ENCODE measurements around the gene CAPZB. TPM values are rescaled to one million over a fixed set of nuclear protein-coding genes. Genes with fewer than 3 reads are reported as not detected.

The CAPZB gene
- total RNA-seq, 1 experiment from 2014 or later: 198 TPM

DNA sequence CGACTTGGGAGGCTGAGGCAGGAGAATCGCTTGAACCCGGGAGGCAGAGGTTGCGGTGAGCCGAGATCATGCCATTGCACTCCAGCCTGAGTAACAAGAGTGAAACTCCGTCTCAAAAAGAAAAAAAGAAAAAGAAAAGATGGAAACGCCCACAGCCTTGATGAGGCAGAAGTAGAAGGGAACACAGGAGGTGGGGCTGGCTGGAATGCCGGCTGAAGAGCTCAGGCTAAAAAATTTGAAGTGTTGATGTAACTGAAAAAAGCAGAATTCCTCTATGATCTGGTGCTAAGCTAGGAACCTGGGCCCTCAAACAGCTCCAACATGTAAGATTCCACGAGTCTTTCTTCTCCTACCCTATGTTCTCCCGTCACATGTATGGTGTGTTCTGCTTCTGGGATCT is 119.6 kb downstream of the CAPZB start:
- DNase-seq: no peak
- CTCF ChIA-PET: interaction anchor here (0.6 kb wide), 1 partner anchor 15 kb away, joined by 3 read pairs; no protein-coding TSS in a partner anchor
- no peaks in the 10 kb centered on the region for H3K9me3 Mint-ChIP-seq (ENCODE audit: low read depth, unreplicated experiment)
- no peak overlapping the region for H3K27ac Mint-ChIP-seq (ENCODE audit: unreplicated experiment)
- TF ChIP-seq, protein P1, sequence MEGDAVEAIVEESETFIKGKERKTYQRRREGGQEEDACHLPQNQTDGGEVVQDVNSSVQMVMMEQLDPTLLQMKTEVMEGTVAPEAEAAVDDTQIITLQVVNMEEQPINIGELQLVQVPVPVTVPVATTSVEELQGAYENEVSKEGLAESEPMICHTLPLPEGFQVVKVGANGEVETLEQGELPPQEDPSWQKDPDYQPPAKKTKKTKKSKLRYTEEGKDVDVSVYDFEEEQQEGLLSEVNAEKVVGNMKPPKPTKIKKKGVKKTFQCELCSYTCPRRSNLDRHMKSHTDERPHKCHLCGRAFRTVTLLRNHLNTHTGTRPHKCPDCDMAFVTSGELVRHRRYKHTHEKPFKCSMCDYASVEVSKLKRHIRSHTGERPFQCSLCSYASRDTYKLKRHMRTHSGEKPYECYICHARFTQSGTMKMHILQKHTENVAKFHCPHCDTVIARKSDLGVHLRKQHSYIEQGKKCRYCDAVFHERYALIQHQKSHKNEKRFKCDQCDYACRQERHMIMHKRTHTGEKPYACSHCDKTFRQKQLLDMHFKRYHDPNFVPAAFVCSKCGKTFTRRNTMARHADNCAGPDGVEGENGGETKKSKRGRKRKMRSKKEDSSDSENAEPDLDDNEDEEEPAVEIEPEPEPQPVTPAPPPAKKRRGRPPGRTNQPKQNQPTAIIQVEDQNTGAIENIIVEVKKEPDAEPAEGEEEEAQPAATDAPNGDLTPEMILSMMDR (IDR thresholded peaks at IDR 0.05; ENCODE audit: unreplicated experiment): no peak
- H3K4me1 Mint-ChIP-seq (ENCODE audit: low read depth, unreplicated experiment): peaks cover 7% of the 10 kb centered on the region
- no peak overlapping the region for H3K4me3 Mint-ChIP-seq (ENCODE audit: low read depth, unreplicated experiment)
- peaks cover 11% of the 10 kb centered on the region for H3K36me3 Mint-ChIP-seq (ENCODE audit: insufficient read depth, unreplicated experiment)
- no TSS peak for BruUV-seq (replicated peaks)
- no peaks in the 10 kb centered on the region for H3K27me3 Mint-ChIP-seq (ENCODE audit: unreplicated experiment)
- intact Hi-C loops (cut with micrococcal nuclease; ENCODE audit: unreplicated experiment): no loop called here

GRCh38 chr1:19363536-19364152 is 121.7 kb downstream of the CAPZB start:
- Mint-ChIP-seq H3K4me1 (ENCODE audit: low read depth, unreplicated experiment) (peaks cover 7% of the 10 kb centered on the region), H3K27ac (ENCODE audit: unreplicated experiment) (no peak overlapping the region), H3K4me3 (ENCODE audit: low read depth, unreplicated experiment) (no peak overlapping the region), H3K27me3 (ENCODE audit: unreplicated experiment) (no peaks in the 10 kb centered on the region), H3K9me3 (ENCODE audit: low read depth, unreplicated experiment) (no peaks in the 10 kb centered on the region), H3K36me3 (ENCODE audit: insufficient read depth, unreplicated experiment) (peaks cover 11% of the 10 kb centered on the region)
- no TSS peak for BruUV-seq (replicated peaks)
- CTCF ChIA-PET: no interaction called here
- no peak for DNase-seq
- intact Hi-C loops (cut with micrococcal nuclease; ENCODE audit: unreplicated experiment): no loop called here
- TF ChIP-seq, protein P1 (IDR thresholded peaks at IDR 0.05; ENCODE audit: unreplicated experiment): no peak

DNA sequence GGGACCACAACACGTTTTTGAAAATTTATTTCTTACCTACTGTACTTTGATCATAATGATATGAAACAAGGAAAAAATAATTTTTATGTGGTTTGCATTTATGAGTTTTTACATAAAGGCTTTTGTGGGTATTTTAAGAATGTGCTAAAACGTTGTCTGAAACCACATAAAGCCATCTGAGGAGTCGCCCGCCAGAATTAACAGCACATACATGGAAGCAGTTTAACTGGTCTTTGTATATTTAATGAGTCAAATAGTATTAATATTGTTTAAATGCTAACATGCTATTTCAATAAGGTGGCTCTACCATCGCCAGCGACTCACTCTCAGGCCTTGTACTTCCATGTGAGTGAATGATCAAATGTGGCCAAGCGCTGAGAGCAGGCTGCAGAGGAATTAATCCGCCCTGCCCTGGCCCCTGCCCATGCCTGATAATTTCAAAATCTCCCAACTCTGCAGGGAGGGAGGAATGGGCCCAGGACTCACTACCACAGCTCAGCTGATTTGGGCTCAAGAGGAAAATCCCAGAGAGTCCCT is 123.7 kb downstream of the CAPZB start:
- intact Hi-C loops (cut with micrococcal nuclease; ENCODE audit: unreplicated experiment): no loop called here

DNA sequence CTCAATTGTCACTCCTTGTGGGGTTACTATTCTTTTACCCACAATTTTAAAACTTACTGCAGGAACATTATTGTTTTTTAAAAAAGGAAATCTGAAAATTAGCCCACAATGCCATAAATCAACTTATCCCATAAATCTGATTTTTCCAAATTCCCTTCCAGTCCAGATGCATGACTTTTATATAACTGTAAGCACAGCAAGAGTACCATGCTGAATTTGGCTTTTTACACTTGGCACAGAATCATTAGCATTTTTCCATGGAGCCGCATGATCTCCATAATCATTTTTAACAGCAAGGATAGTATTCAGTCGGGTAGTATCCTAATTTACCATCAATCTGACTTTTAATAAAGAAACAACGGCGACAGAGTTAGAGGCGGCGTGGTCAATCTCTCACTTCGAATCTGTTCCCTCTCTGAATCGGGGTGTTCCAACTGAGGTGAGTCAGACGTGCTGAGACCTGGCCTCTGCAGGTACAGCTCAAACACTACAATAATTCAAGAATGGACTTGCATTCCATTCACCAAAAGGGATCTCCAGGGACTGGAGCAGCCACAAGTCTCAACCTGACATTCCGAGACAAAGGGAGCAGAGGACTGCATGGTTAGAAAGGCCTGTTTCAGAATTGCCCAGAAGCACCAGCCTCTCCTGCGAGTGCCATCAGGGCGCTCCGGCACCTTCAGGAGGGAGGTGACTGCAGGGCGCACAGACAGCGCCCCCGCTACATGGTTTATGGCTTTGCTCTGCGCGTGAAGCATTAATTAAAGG is 124.3 kb downstream of the CAPZB start:
- Mint-ChIP-seq H3K9me3 (ENCODE audit: low read depth, unreplicated experiment) (no peaks in the 10 kb centered on the region), H3K27me3 (ENCODE audit: unreplicated experiment) (no peaks in the 10 kb centered on the region), H3K36me3 (ENCODE audit: insufficient read depth, unreplicated experiment) (peaks cover 10% of the 10 kb centered on the region), H3K4me3 (ENCODE audit: low read depth, unreplicated experiment) (no peak overlapping the region), H3K4me1 (ENCODE audit: low read depth, unreplicated experiment) (no peaks in the 10 kb centered on the region), H3K27ac (ENCODE audit: unreplicated experiment) (no peak overlapping the region)
- TF ChIP-seq, protein P1 (IDR thresholded peaks at IDR 0.05; ENCODE audit: unreplicated experiment): no peak
- no TSS peak for BruUV-seq (replicated peaks)
- DNase-seq: no peak
- CTCF ChIA-PET: no interaction called here
- intact Hi-C loops (cut with micrococcal nuclease; ENCODE audit: unreplicated experiment): no loop called here

More for the DNA sequence above, 123.7 kb downstream of the CAPZB start:
- Mint-ChIP-seq H3K36me3 (ENCODE audit: insufficient read depth, unreplicated experiment) (peaks cover 15% of the 10 kb centered on the region), H3K4me1 (ENCODE audit: low read depth, unreplicated experiment) (peaks cover under 1% of the 10 kb centered on the region), H3K4me3 (ENCODE audit: low read depth, unreplicated experiment) (no peak overlapping the region), H3K27me3 (ENCODE audit: unreplicated experiment) (no peaks in the 10 kb centered on the region), H3K27ac (ENCODE audit: unreplicated experiment) (no peak overlapping the region), H3K9me3 (ENCODE audit: low read depth, unreplicated experiment) (no peaks in the 10 kb centered on the region)
- TF ChIP-seq, protein P1 (IDR thresholded peaks at IDR 0.05; ENCODE audit: unreplicated experiment): no peak
- no TSS peak for BruUV-seq (replicated peaks)
- CTCF ChIA-PET: no interaction called here
- no peak for DNase-seq
